Sigmoid colon (tissue), 7 donors: ENCODE results near the gene CENPM. TPM values are rescaled to one million over a fixed set of nuclear protein-coding genes. Genes with fewer than 3 reads are reported as not detected.

Source experiments
- DNase-seq: peaks from one replicate; pipeline ENCODE4 v3.0.0-alpha.2; 2019
- H3K27ac ChIP-seq, 4 donors: fragments of 200-600 bp; sonication (generic); one replicate each; pipeline ENCODE4 v1.5.1; 2016 to 2019; ENCODE audit warnings: mild to moderate bottlenecking in 1 of 4
- H3K27me3 ChIP-seq, 3 donors: fragments of 200-600 bp; sonication (generic); one replicate each; pipeline ENCODE4 v1.5.1; 2019; ENCODE audit warnings: mild to moderate bottlenecking in 1 of 3
- H3K36me3 ChIP-seq, 4 donors: fragments of 200-600 bp; sonication (generic); one replicate each; pipeline ENCODE4 v1.5.1; 2016 to 2019
- H3K4me1 ChIP-seq, 4 donors: fragments of 200-600 bp; sonication (generic); one replicate each; pipeline ENCODE4 v1.5.1; 2017 to 2019
- H3K4me3 ChIP-seq, 4 donors: fragments of 200-600 bp; sonication (generic); one replicate each; pipeline ENCODE4 v1.5.1; 2017 to 2019; ENCODE audit warnings: mild to moderate bottlenecking in 2 of 4, moderate library complexity in 1 of 4
- H3K9me3 ChIP-seq, 4 donors: fragments of 200-600 bp in 3 of 4; sonication (generic) in 3 of 4; one replicate each; pipeline versions ENCODE4 v1.5.1 to v1.6.1; 2013 to 2019
- EP300 ChIP-seq, 4 donors: sonication (generic); formaldehyde crosslinking; IDR thresholded peaks; one replicate each; pipeline ENCODE4 v1.6.1; 2017; ENCODE audit warnings: antibody characterized with exemption in 4 of 4
- POLR2A ChIP-seq, 2 donors: fragments of 450-650 bp; IDR thresholded peaks; one replicate each; pipeline ENCODE4 v1.6.1; 2016; ENCODE audit warnings: antibody characterized with exemption in 2 of 2, mild to moderate bottlenecking in 2 of 2, moderate library complexity in 2 of 2
- POLR2AphosphoS5 ChIP-seq, 4 donors: sonication (generic); formaldehyde crosslinking; IDR thresholded peaks; one replicate each; pipeline ENCODE4 v1.6.1; 2017; ENCODE audit warnings: antibody characterized with exemption in 4 of 4
- WGBS, 2 donors: extraction: QIAGEN DNeasy Blood & Tissue Kit; methylation state at CpG; one replicate each; pipeline ENCODE4 v1.1.7; 2013; 5-methylcytosine and 5-hydroxymethylcytosine counted together
- intact Hi-C: fragments of 100-400 bp; cut with DNase I; formaldehyde crosslinking; loops from one replicate; pipeline ENCODE4 v1.15.1; 2023
- polyA plus RNA-seq, 3 donors: library from polyadenylated mRNA; stranded (reverse); fragments of 200-250 nt; gene quantifications; one replicate each; pipeline ENCODE4 v1.2.3, GENCODE V29; 2013
- total RNA-seq, 4 donors: library from RNA; depleted of rRNA; stranded (reverse); fragments of >200 nt; gene quantifications; one replicate each; pipeline ENCODE4 v1.1.0, GENCODE V29; 2016
- TF ChIP-seq, protein P1 (sequence below), 4 experiments: fragments of 450-650 bp in 3 of 4; fragments of 200-600 bp in 1 of 4; IDR thresholded peaks; one replicate each; pipeline ENCODE4 v1.5.1; 2016 to 2019; ENCODE audit warnings: antibody characterized with exemption in 4 of 4, mild to moderate bottlenecking in 3 of 4, moderate library complexity in 2 of 4
- donor health status: healthy with polysubstance abuse.
- donor health status: Bipolar disorder and iron deficiency.
- donor health status: healthy.

Gene CENPM
- total and polyA plus RNA-seq, 7 donors = 1.1 to 48.5 (median 14.7) TPM; not detected in 1

DNA sequence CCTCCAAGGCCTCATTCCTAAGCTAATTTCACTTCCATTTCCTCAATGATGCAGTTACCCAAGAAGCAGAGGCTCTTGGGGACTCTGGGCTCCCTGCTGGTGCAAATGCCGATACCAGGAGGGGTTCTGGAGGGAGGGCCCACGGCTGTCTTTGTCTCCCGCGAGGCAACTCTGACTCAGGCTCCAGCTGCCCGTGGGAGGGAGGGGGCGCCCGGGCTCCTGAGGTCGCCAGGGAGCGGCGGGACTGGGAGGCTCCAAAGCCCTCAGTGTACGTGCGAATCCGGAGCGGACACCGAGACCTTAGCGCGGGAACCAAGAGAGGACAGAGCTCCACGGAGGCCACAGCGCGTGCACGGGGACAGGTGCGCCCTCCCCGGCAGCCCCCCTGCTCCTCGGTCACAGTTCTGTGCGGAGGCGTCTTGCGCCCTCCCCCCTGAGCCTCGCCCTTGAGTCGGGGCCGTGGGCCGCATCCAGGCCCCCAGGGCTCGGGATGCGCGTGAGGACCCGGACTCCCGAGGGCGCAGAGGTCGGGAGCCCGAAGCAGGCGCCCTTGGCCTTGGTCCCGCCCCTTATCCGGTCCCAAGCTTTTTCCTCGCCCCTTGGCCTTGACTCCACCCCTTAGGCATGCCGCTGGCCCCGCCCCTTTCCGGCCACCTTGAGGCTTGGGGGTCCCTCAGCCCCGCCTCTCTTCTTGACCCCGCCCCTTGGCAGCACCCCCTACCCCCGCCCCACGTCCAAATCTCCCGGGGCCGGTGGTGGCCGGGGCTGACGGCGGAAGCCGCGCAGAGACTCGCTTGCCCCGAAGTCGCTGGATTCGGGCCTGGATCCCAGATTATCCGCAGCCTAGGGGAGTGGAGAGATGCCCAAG, 27.4 kb downstream of the CENPM start:
- Histone ChIP-seq H3K4me1 (peaks cover 0 to 24% (median 23%) of the 10 kb centered on the region in 4 donors), H3K9me3 (no peaks in the 10 kb centered on the region), H3K36me3 (no peaks in the 10 kb centered on the region), H3K27ac (no peak overlapping the region), H3K27me3 (peaks cover 15 to 66% (median 66%) of the 10 kb centered on the region in 3 donors), H3K4me3 (peak overlapping the region; percentile 14 to 52 (median 42))
- TF ChIP-seq, protein P1, sequence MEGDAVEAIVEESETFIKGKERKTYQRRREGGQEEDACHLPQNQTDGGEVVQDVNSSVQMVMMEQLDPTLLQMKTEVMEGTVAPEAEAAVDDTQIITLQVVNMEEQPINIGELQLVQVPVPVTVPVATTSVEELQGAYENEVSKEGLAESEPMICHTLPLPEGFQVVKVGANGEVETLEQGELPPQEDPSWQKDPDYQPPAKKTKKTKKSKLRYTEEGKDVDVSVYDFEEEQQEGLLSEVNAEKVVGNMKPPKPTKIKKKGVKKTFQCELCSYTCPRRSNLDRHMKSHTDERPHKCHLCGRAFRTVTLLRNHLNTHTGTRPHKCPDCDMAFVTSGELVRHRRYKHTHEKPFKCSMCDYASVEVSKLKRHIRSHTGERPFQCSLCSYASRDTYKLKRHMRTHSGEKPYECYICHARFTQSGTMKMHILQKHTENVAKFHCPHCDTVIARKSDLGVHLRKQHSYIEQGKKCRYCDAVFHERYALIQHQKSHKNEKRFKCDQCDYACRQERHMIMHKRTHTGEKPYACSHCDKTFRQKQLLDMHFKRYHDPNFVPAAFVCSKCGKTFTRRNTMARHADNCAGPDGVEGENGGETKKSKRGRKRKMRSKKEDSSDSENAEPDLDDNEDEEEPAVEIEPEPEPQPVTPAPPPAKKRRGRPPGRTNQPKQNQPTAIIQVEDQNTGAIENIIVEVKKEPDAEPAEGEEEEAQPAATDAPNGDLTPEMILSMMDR (IDR thresholded peaks at IDR 0.05) = no peak
- TF ChIP-seq EP300 (IDR thresholded peaks at IDR 0.05) = no peak
- no peak for TF ChIP-seq POLR2A (IDR thresholded peaks at IDR 0.05)
- TF ChIP-seq POLR2AphosphoS5 (IDR thresholded peaks at IDR 0.05) = no peak
- intact Hi-C loops = no loop called here
- WGBS, 2 donors = 2% methylated on average over 62 of the region's 62 CpGs
- DNase-seq = no peak

DNA sequence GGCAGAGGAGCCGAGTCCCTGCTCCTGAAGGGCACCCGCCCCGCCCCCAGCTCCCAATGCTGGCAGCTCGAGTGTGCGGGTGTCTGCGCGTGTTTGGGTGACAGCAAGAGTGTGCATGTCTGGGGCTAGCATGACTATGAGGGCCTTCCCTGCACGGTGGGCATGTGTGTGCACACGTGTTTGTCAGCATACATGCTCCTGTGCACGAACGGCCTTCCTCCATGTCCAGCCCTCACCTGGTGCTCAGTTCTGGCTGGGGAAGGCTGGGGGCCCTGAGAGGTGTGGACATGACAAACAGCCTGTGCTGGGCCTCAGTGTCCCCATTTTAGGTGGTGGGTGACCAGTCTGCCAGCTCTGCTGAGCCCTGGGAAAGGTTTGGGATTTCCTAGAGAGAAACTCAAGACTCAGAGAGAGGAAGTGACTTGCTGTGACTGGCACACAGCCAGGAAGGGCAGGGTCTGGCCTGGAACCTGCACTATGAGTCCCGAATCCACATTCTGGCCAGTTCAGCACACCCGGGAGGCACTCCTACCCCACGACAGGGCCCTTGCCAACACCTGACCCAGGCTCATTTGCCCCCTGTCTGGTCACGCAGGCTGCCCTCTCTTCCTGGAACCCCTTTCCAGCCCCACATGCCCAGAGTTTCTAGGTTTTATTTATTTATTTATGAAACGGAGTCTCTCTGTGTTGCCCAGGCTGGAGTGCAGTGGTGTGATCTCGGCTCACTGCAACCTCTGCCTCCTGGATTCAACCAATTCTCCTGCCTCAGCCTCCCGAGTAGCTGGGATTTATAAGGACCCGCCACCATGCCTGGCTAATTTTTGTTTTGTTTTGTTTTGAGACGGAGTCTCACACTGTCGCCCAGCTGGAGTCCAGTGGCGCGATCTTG, 28.8 kb downstream of the CENPM start:
- no peak for TF ChIP-seq EP300 (IDR thresholded peaks at IDR 0.05)
- TF ChIP-seq, protein P1 (IDR thresholded peaks at IDR 0.05) = no peak
- TF ChIP-seq POLR2AphosphoS5 (IDR thresholded peaks at IDR 0.05) = no peak
- TF ChIP-seq POLR2A (IDR thresholded peaks at IDR 0.05) = no peak
- Histone ChIP-seq H3K9me3 (no peaks in the 10 kb centered on the region), H3K4me3 (no peak overlapping the region), H3K4me1 (peaks cover 0 to 30% (median 26%) of the 10 kb centered on the region in 4 donors), H3K36me3 (no peaks in the 10 kb centered on the region), H3K27me3 (peaks cover 29 to 77% (median 76%) of the 10 kb centered on the region in 3 donors), H3K27ac (no peak overlapping the region)
- intact Hi-C loops = no loop called here
- DNase-seq = no peak
- WGBS, 2 donors = 37 to 66% methylated on average over 23 of the region's 23 CpGs

DNA sequence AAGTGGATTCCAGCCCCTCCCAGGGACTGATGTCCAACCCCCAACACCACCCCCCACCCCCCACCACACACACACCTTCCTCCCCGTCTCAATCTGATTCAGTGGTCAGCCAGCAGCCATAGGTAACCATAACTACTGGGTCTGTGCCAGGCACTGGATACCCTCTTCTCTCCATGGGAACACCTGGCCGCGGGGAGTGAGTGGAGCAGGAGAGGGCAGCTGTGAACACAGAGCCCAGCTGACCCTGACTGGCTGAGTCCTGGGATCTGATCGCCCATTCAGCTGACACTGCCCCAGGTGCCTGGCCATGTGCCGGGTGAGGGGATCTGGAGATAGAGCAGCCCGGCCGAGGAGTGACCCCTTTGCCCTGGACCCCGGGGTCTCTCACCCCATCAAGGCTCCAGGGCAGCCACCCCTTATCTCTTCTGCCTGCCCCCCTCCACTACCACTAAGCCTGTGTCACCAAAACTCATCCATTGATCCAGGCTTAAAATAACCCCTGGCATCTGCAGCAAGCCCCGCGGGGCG, 29.5 kb downstream of the CENPM start:
- H3K4me3 ChIP-seq = no peak overlapping the region
- intact Hi-C loops = no loop called here
- peaks cover 36 to 82% (median 81%) of the 10 kb centered on the region in 3 donors for H3K27me3 ChIP-seq
- no peaks in the 10 kb centered on the region for H3K36me3 ChIP-seq
- WGBS, 2 donors = 43 to 81% methylated on average over 11 of the region's 11 CpGs
- no peak overlapping the region for H3K27ac ChIP-seq
- DNase-seq = no peak
- peaks cover 0 to 30% (median 26%) of the 10 kb centered on the region in 4 donors for H3K4me1 ChIP-seq
- H3K9me3 ChIP-seq = no peaks in the 10 kb centered on the region
- TF ChIP-seq POLR2A (IDR thresholded peaks at IDR 0.05) (no peak), POLR2AphosphoS5 (IDR thresholded peaks at IDR 0.05) (no peak), EP300 (IDR thresholded peaks at IDR 0.05) (no peak)
- TF ChIP-seq, protein P1 (IDR thresholded peaks at IDR 0.05) = no peak

DNA sequence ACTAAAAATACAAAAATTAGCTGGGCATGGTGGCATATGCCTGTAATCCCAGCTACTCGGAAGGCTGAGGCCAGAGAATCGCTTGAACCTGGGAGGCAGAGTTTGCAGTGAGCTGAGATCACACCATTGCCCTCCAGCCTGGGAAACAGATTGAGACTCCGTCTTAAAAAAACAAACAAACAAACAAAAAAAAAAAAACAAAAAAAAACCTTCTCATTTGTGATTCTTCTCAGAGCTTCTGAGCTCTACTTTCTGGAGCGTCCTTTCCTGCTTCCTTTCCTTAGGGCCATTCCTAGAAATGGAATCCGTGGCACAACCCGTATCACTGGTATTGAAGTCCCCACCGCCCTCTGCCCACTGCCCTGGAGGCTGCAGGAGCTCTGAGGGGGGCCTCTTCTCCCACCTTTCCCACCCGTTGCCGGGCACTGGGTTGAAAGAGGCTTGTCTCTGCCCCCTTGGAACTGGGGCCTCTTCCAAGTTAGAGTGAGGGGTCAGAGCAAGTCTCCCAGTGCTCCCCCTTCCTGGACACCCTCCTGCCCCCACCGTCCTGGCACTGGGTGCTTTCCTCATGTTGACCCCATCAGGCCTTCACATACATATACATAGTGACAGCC, 30.1 kb downstream of the CENPM start:
- intact Hi-C loops = no loop called here
- peaks cover 42 to 88% (median 87%) of the 10 kb centered on the region in 3 donors for H3K27me3 ChIP-seq

More for the DNA sequence above, 30.1 kb downstream of the CENPM start:
- TF ChIP-seq POLR2AphosphoS5 (IDR thresholded peaks at IDR 0.05) = no peak
- TF ChIP-seq POLR2A (IDR thresholded peaks at IDR 0.05) = no peak
- TF ChIP-seq, protein P1 (IDR thresholded peaks at IDR 0.05) = no peak
- no peak for TF ChIP-seq EP300 (IDR thresholded peaks at IDR 0.05)
- no peak for DNase-seq
- H3K9me3 ChIP-seq = no peaks in the 10 kb centered on the region
- H3K4me3 ChIP-seq = no peak overlapping the region
- no peaks in the 10 kb centered on the region for H3K36me3 ChIP-seq
- peaks cover 0 to 30% (median 26%) of the 10 kb centered on the region in 4 donors for H3K4me1 ChIP-seq
- H3K27ac ChIP-seq = no peak overlapping the region
- 50 to 69% methylated on average over 10 of the region's 10 CpGs for WGBS, 2 donors
